HepG2 (cell line): ENCODE results near the gene FRK. TPM values are rescaled to one million over a fixed set of nuclear protein-coding genes. Genes with fewer than 3 reads are reported as not detected.
A peak's percentile ranks its signal among the peaks of the same experiment; 100 is the strongest.

Source experiments
- ETV5 ChIP-seq: IDR thresholded peaks from 2 replicates; pipeline ENCODE4 v1.6.1; 2018; ENCODE audit warnings: missing biosample characterization, missing genetic modification reagents, inconsistent platforms, borderline replicate concordance
- GABPB1 ChIP-seq: IDR thresholded peaks from 2 replicates; pipeline ENCODE4 v1.6.1; 2016; ENCODE audit warnings: mild to moderate bottlenecking, missing genetic modification reagents, moderate library complexity, missing compliant biosample characterization
- KAT2B ChIP-seq: fragments of 150-350 bp; IDR thresholded peaks from 2 replicates; pipeline ENCODE4 v1.6.1; 2014; ENCODE audit warnings: low read depth, low read length, borderline replicate concordance
- PHF21A ChIP-seq: sonication (generic); formaldehyde crosslinking; IDR thresholded peaks from 2 replicates; pipeline ENCODE4 v1.5.0; 2020; ENCODE audit warnings: mild to moderate bottlenecking, missing genetic modification reagents
- POLR2G ChIP-seq: fragments of 200-400 bp; formaldehyde crosslinking; IDR thresholded peaks from 2 replicates; pipeline ENCODE4 v1.6.1; 2018; ENCODE audit warnings: mild to moderate bottlenecking, low read depth, low read length, moderate library complexity
- ZFX ChIP-seq: sonication (generic); formaldehyde crosslinking; IDR thresholded peaks from 2 replicates; pipeline ENCODE4 v1.4.0; 2020; ENCODE audit warnings: mild to moderate bottlenecking, low read depth, missing genetic modification reagents, moderate library complexity
- ZNF205 ChIP-seq: IDR thresholded peaks from 2 replicates; pipeline ENCODE4 v1.6.1; 2018; ENCODE audit warnings: missing biosample characterization, missing genetic modification reagents
- ZNF446 ChIP-seq: sonication (generic); formaldehyde crosslinking; IDR thresholded peaks from 2 replicates; pipeline ENCODE4 v1.5.0; 2020; ENCODE audit warnings: mild to moderate bottlenecking, missing genetic modification reagents
- ZNF577 ChIP-seq: sonication (generic); formaldehyde crosslinking; IDR thresholded peaks from 2 replicates; pipeline ENCODE4 v1.4.0; 2020; ENCODE audit warnings: mild to moderate bottlenecking, low read depth, missing genetic modification reagents, borderline replicate concordance
- ZNF607 ChIP-seq: sonication (generic); formaldehyde crosslinking; IDR thresholded peaks from 2 replicates; pipeline ENCODE4 v1.5.1; 2020; ENCODE audit warnings: missing genetic modification reagents, mild to moderate bottlenecking, borderline replicate concordance
- polyA plus RNA-seq, 8 experiments: library from polyadenylated mRNA; depleted of rRNA in 3 of 8; stranded (reverse) in 7 of 8; unstranded in 1 of 8; fragments of >200 nt; fragmentation: Illumina TruSeq in 4 of 8; extraction: Trizol in 4 of 8; gene quantifications; 2 replicates each; pipeline versions ENCODE4 v1.2.1 to v1.2.3, GENCODE V29; 2011 to 2016; ENCODE audit warnings: low read depth in 4 of 8, missing spikeins in 1 of 8, mixed read lengths in 1 of 8; ENCODE audit not compliant: insufficient read depth in 1 of 8
- total RNA-seq, 5 experiments: library from RNA; depleted of rRNA; stranded (reverse); fragments of >200 nt; fragmentation: Illumina TruSeq; extraction: Trizol; gene quantifications; 2 replicates each; pipeline ENCODE4 v1.2.3, GENCODE V29; 2016; ENCODE audit warnings: low read depth in 1 of 5
- TF ChIP-seq, protein P1 (sequence below): sonication (generic); formaldehyde crosslinking; IDR thresholded peaks from 2 replicates; pipeline ENCODE4 v1.4.0; 2020; ENCODE audit warnings: mild to moderate bottlenecking, missing genetic modification reagents
- TF ChIP-seq, protein P2 (sequence below): sonication (generic); formaldehyde crosslinking; conservative IDR thresholded peaks from 2 replicates; pipeline ENCODE4 v1.8.0; 2022; ENCODE audit warnings: mild to moderate bottlenecking, moderate library complexity, missing genetic modification reagents
- TF ChIP-seq, protein P3 (sequence below): sonication (generic); formaldehyde crosslinking; IDR thresholded peaks from 2 replicates; pipeline ENCODE4 v1.9.0; 2022; ENCODE audit warnings: low read depth, missing genetic modification reagents
- TF ChIP-seq, protein P4 (sequence below): sonication (generic); formaldehyde crosslinking; IDR thresholded peaks from 2 replicates; pipeline ENCODE4 v1.8.1; 2022; ENCODE audit warnings: low read depth, mild to moderate bottlenecking, missing genetic modification reagents
- TF ChIP-seq, protein P5 (sequence below): sonication (generic); formaldehyde crosslinking; IDR thresholded peaks from 2 replicates; pipeline ENCODE4 v1.8.1; 2023; ENCODE audit warnings: mild to moderate bottlenecking, moderate library complexity, missing genetic modification reagents
- TF ChIP-seq, protein P6 (sequence below): sonication (generic); formaldehyde crosslinking; IDR thresholded peaks from 2 replicates; pipeline ENCODE4 v1.9.0; 2022; ENCODE audit warnings: missing genetic modification reagents, mild to moderate bottlenecking, borderline replicate concordance

Gene FRK
- total and polyA plus RNA-seq, 2 of the 13 experiments (the other 11 are each of a cell fraction or from before 2014, with no cell fraction given) = 1.3 to 2.9 TPM

DNA sequence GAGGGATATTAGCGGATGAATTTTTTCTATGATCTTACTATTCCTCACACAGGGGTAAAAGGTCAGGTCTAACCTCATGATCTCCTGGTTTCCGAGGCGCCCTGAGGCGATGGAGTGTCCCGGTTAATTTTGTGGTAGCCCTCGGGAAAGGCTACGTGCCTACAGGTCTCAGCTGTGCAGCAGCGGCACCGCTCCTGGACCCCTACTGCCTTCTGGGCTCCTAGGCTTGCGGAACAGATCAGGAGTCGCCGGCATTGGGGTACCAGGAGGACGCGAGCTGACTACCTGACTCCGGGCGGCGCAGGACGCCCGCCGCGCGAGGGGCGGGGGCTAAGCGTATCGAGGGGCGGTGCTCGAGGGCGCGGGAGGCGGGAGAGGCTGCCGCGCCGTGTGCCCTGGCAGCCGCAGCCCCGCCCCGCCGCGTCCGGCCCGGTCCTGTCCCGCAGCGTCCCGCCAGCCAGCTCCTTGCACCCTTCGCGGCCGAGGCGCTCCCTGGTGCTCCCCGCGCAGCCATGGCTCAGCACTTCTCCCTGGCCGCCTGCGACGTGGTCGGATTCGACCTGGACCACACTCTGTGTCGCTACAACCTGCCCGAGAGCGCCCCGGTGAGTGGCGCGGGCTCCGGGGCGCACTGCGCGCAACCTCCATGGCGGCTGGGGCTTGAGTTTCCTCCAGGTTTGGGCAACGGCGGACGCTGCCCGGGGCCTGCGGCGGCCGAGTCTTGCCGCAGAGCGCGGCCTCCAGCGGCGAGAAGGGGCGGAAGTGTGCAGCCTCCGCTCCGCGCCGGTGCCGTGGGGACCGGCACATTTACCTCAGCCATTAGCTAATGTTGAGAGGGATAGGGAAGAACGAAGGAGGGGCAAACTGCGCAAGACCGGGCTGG, 40.0 kb upstream of the FRK start, which contains the start of gene NT5DC1 (continued):
- TF ChIP-seq, protein P1, sequence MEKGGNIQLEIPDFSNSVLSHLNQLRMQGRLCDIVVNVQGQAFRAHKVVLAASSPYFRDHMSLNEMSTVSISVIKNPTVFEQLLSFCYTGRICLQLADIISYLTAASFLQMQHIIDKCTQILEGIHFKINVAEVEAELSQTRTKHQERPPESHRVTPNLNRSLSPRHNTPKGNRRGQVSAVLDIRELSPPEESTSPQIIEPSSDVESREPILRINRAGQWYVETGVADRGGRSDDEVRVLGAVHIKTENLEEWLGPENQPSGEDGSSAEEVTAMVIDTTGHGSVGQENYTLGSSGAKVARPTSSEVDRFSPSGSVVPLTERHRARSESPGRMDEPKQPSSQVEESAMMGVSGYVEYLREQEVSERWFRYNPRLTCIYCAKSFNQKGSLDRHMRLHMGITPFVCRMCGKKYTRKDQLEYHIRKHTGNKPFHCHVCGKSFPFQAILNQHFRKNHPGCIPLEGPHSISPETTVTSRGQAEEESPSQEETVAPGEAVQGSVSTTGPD = no peak
- TF ChIP-seq, protein P2, sequence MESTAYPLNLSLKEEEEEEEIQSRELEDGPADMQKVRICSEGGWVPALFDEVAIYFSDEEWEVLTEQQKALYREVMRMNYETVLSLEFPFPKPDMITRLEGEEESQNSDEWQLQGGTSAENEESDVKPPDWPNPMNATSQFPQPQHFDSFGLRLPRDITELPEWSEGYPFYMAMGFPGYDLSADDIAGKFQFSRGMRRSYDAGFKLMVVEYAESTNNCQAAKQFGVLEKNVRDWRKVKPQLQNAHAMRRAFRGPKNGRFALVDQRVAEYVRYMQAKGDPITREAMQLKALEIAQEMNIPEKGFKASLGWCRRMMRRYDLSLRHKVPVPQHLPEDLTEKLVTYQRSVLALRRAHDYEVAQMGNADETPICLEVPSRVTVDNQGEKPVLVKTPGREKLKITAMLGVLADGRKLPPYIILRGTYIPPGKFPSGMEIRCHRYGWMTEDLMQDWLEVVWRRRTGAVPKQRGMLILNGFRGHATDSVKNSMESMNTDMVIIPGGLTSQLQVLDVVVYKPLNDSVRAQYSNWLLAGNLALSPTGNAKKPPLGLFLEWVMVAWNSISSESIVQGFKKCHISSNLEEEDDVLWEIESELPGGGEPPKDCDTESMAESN (CRISPR knock-in tag) = peak; percentile 96
- TF ChIP-seq, protein P3, sequence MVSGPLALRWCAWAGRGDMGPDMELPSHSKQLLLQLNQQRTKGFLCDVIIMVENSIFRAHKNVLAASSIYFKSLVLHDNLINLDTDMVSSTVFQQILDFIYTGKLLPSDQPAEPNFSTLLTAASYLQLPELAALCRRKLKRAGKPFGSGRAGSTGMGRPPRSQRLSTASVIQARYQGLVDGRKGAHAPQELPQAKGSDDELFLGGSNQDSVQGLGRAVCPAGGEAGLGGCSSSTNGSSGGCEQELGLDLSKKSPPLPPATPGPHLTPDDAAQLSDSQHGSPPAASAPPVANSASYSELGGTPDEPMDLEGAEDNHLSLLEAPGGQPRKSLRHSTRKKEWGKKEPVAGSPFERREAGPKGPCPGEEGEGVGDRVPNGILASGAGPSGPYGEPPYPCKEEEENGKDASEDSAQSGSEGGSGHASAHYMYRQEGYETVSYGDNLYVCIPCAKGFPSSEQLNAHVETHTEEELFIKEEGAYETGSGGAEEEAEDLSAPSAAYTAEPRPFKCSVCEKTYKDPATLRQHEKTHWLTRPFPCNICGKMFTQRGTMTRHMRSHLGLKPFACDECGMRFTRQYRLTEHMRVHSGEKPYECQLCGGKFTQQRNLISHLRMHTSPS (CRISPR knock-in tag) = peak; percentile 61
- TF ChIP-seq, protein P4, sequence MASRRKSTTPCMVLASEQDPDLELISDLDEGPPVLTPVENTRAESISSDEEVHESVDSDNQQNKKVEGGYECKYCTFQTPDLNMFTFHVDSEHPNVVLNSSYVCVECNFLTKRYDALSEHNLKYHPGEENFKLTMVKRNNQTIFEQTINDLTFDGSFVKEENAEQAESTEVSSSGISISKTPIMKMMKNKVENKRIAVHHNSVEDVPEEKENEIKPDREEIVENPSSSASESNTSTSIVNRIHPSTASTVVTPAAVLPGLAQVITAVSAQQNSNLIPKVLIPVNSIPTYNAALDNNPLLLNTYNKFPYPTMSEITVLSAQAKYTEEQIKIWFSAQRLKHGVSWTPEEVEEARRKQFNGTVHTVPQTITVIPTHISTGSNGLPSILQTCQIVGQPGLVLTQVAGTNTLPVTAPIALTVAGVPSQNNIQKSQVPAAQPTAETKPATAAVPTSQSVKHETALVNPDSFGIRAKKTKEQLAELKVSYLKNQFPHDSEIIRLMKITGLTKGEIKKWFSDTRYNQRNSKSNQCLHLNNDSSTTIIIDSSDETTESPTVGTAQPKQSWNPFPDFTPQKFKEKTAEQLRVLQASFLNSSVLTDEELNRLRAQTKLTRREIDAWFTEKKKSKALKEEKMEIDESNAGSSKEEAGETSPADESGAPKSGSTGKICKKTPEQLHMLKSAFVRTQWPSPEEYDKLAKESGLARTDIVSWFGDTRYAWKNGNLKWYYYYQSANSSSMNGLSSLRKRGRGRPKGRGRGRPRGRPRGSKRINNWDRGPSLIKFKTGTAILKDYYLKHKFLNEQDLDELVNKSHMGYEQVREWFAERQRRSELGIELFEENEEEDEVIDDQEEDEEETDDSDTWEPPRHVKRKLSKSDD (CRISPR knock-in tag) = peak; percentile 93
- TF ChIP-seq ZNF205 (CRISPR knock-in tag) (peak; percentile 78), ETV5 (CRISPR knock-in tag) (peak; percentile 86), KAT2B (no peak), ZFX (CRISPR knock-in tag) (peak; percentile 98), POLR2G (peak; percentile 96), PHF21A (CRISPR knock-in tag) (peak; percentile 95), GABPB1 (CRISPR knock-in tag) (peak; percentile 91), ZNF607 (CRISPR knock-in tag) (peak; percentile 97), ZNF577 (CRISPR knock-in tag) (no peak), ZNF446 (CRISPR knock-in tag) (peak; percentile 92)
- TF ChIP-seq, protein P5, sequence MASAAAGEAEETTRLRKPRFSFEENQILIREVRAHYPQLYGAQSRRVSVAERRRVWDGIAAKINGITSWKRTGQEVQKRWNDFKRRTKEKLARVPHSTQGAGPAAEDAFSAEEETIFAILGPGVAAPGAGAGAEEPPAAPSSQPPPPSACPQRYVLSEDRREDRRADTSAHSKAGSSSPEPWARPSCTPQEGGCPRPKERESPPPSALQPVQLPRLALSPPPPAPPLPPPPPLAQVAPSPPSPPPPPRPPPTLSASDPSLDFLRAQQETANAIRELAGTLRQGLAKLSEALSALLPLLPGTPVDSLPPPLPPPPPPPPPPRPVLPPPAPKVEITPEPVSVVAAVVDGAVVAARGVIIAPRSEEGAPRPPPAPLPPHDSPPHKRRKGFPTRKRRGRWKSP = peak; percentile 87
- TF ChIP-seq, protein P6, sequence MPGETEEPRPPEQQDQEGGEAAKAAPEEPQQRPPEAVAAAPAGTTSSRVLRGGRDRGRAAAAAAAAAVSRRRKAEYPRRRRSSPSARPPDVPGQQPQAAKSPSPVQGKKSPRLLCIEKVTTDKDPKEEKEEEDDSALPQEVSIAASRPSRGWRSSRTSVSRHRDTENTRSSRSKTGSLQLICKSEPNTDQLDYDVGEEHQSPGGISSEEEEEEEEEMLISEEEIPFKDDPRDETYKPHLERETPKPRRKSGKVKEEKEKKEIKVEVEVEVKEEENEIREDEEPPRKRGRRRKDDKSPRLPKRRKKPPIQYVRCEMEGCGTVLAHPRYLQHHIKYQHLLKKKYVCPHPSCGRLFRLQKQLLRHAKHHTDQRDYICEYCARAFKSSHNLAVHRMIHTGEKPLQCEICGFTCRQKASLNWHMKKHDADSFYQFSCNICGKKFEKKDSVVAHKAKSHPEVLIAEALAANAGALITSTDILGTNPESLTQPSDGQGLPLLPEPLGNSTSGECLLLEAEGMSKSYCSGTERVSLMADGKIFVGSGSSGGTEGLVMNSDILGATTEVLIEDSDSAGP (CRISPR knock-in tag) = peak; percentile 98
